Heart left ventricle (tissue), 16 donors: Measurements from ENCODE around the gene CAMTA1. TPM values are rescaled to one million over a fixed set of nuclear protein-coding genes. Genes with fewer than 3 reads are reported as not detected.

Source experiments
- ATAC-seq, 4 donors: fragments of 200-7000 bp; cut with Tn5 transposase; one replicate each; pipeline ENCODE4 v1.9.1; 2020 to 2022; ENCODE audit warnings: moderate library complexity in 4 of 4, mild to moderate bottlenecking in 3 of 4, moderate number of reproducible peaks in 1 of 4
- DNase-seq, 5 donors: peaks; one replicate each; pipeline ENCODE4 v3.0.0-alpha.2; 2020
- H3K27ac ChIP-seq, 12 donors: fragments of 200-600 bp; sonication (generic) in 4 of 12; one replicate each; pipeline versions ENCODE4 v1.5.0 to v1.8.0; 2016 to 2022; ENCODE audit warnings: mild to moderate bottlenecking in 2 of 12
- H3K27me3 ChIP-seq, 9 donors: fragments of 200-600 bp; sonication (generic) in 2 of 9; one replicate each; pipeline versions ENCODE4 v1.5.1 to v1.8.0; 2016 to 2022; ENCODE audit warnings: mild to moderate bottlenecking in 3 of 9
- H3K36me3 ChIP-seq, 9 donors: fragments of 200-600 bp; sonication (generic) in 2 of 9; one replicate each; pipeline versions ENCODE4 v1.5.0 to v1.8.0; 2018 to 2022; ENCODE audit warnings: mild to moderate bottlenecking in 2 of 9
- H3K4me1 ChIP-seq, 12 donors: fragments of 200-600 bp; sonication (generic) in 4 of 12; one replicate each; pipeline versions ENCODE4 v1.5.0 to v1.8.0; 2016 to 2022; ENCODE audit warnings: mild to moderate bottlenecking in 3 of 12
- H3K4me3 ChIP-seq, 12 donors: fragments of 200-600 bp; sonication (generic) in 4 of 12; one replicate each; pipeline versions ENCODE4 v1.5.0 to v1.8.0; 2017 to 2022; ENCODE audit warnings: mild to moderate bottlenecking in 9 of 12, moderate library complexity in 4 of 12
- H3K9me3 ChIP-seq, 12 donors: fragments of 200-600 bp; sonication (generic) in 4 of 12; one replicate each; pipeline versions ENCODE4 v1.5.0 to v1.8.0; 2016 to 2022; ENCODE audit warnings: mild to moderate bottlenecking in 1 of 12
- CTCF ChIP-seq, 12 donors: fragments of 200-600 bp; sonication (generic) in 4 of 12; IDR thresholded peaks; one replicate each; pipeline versions ENCODE4 v1.5.0 to v1.8.0; 2018 to 2022; ENCODE audit warnings: antibody characterized with exemption in 12 of 12, mild to moderate bottlenecking in 5 of 12
- POLR2A ChIP-seq, 2 donors: fragments of 450-650 bp; IDR thresholded peaks; one replicate each; pipeline ENCODE4 v1.6.1; 2017; ENCODE audit warnings: antibody characterized with exemption in 2 of 2, mild to moderate bottlenecking in 2 of 2, moderate library complexity in 2 of 2
- WGBS, 4 donors: extraction: QIAGEN DNeasy Blood & Tissue Kit in 2 of 4; methylation state at CpG; one replicate each; pipeline versions ENCODE4 v1.1.5 to v1.1.7; 2013 to 2018; 5-methylcytosine and 5-hydroxymethylcytosine counted together
- intact Hi-C, 10 donors: fragments of 100-400 bp; cut with DNase I; formaldehyde crosslinking; loops; one replicate each; pipeline versions ENCODE4 v1.11.1 to v1.14.2; 2022
- polyA plus RNA-seq, 2 donors: library from polyadenylated mRNA; stranded (reverse); fragments of 200-250 nt; gene quantifications; one replicate each; pipeline ENCODE4 v1.2.3, GENCODE V29; 2013
- total RNA-seq, 9 donors: library from RNA; depleted of rRNA in 2 of 9; stranded (reverse); fragments of >200 nt in 2 of 9; fragmentation: NEBNext Ultra II Directional in 3 of 9; extraction: Animal tissue kit (Norgen Biotek cat#: 25700) in 3 of 9; gene quantifications; one replicate each; pipeline versions ENCODE4 v1.1.0 to v1.2.4, GENCODE V29; 2016 to 2023
- donor health status: ischemic (EF 13 %, LVEDD 7.1; RV severe dilation, severe dysfunction).
- donor health status: healthy with polysubstance abuse.
- donor health status: DM: no; HTN: yes; CAD: no.
- donor health status: DM: no; HTN: no; CAD: no.
- donor health status: ischemic (EF 25% LVEDD 6.9; RV normal size, moderate dysfunction).
- donor health status: ischemic (EF 25% LVEDD 5.7; RV mildly dilated, moderate dysfunction).
- donor health status: healthy.
- donor health status: DM: yes; HTN: yes; CAD: no.
- donor health status: ischemic (EF 35%, LVEDD 5.7; RV mildly dilated, moderate dysfunction).
- donor health status: nonischemic (EF 11% LVEDD 7.7; RV severe dilation, severe dysfunction).
- donor health status: DM: yes; HTN: yes; CAD: no.
- donor health status: PGD.
- donor health status: ischemic (EF 29% LVEDD 5.4; RV normal size, mild dysfunction).
- donor health status: nonischemic (EF 23%, LVEDD 6.1; RV moderate dilation, normal function).

Gene CAMTA1
- total and polyA plus RNA-seq, 11 donors, result 114 to 303 (median 137) TPM

- 86 to 91% (median 87%) methylated on average over 8 to 12 of the region's 12 CpGs for WGBS, 4 donors
- peak in 1 of 5 donors; percentile 20 for DNase-seq
- ATAC-seq, result no peak
- Histone ChIP-seq H3K4me3 (no peak overlapping the region), H3K4me1 (no peaks in the 10 kb centered on the region), H3K27ac (no peak overlapping the region), H3K27me3 (no peaks in the 10 kb centered on the region), H3K36me3 (no peaks in the 10 kb centered on the region), H3K9me3 (no peaks in the 10 kb centered on the region)
- TF ChIP-seq POLR2A (IDR thresholded peaks at IDR 0.05) (no peak), CTCF (IDR thresholded peaks at IDR 0.05) (no peak)
- intact Hi-C loops, result loop anchor here in 2 of 10 donors (5.0 to 10.0 kb wide), 2 partner anchors 97 to 99 kb away; no protein-coding TSS in a partner anchor
Measured at GRCh38 chr1:7564137-7564536, 778.9 kb downstream of the CAMTA1 start.

GRCh38 chr1:7565099-7565750 lies 780.0 kb downstream of the CAMTA1 start:
- ATAC-seq (peak in 1 of 4 donors; percentile 29), DNase-seq (peak in 2 of 5 donors; percentile 7 to 59)
- intact Hi-C loops, result loop anchor here in 1 of 10 donors (10.0 kb wide), 1 partner anchor 100 kb away; no protein-coding TSS in a partner anchor
- no peak overlapping the region for H3K4me3 ChIP-seq
- H3K27me3 ChIP-seq, result no peaks in the 10 kb centered on the region
- H3K4me1 ChIP-seq, result no peaks in the 10 kb centered on the region
- no peaks in the 10 kb centered on the region for H3K9me3 ChIP-seq
- H3K36me3 ChIP-seq, result no peaks in the 10 kb centered on the region
- WGBS, 4 donors, result 87 to 91% (median 88%) methylated on average over 6 to 10 of the region's 10 CpGs
- TF ChIP-seq POLR2A (IDR thresholded peaks at IDR 0.05) (no peak), CTCF (IDR thresholded peaks at IDR 0.05) (no peak)
- no peak overlapping the region for H3K27ac ChIP-seq

- no peak for ATAC-seq
- DNase-seq, result peak in 1 of 5 donors; percentile 9
- Histone ChIP-seq H3K4me3 (no peak overlapping the region), H3K4me1 (no peaks in the 10 kb centered on the region), H3K36me3 (no peaks in the 10 kb centered on the region), H3K9me3 (no peaks in the 10 kb centered on the region), H3K27me3 (no peaks in the 10 kb centered on the region), H3K27ac (no peak overlapping the region)
- no peak for TF ChIP-seq CTCF (IDR thresholded peaks at IDR 0.05)
- no peak for TF ChIP-seq POLR2A (IDR thresholded peaks at IDR 0.05)
- WGBS, 4 donors, result 83 to 88% (median 85%) methylated on average over 14 to 16 of the region's 16 CpGs
- intact Hi-C loops, result loop anchor here in 1 of 10 donors (10.0 kb wide), 1 partner anchor 102 kb away; no protein-coding TSS in a partner anchor
Measured at GRCh38 chr1:7566417-7567375, 781.4 kb downstream of the CAMTA1 start.

- Histone ChIP-seq H3K9me3 (no peaks in the 10 kb centered on the region), H3K27me3 (no peaks in the 10 kb centered on the region), H3K4me1 (no peaks in the 10 kb centered on the region), H3K4me3 (no peak overlapping the region), H3K36me3 (no peaks in the 10 kb centered on the region), H3K27ac (no peak overlapping the region)
- ATAC-seq, result no peak
- no peak for TF ChIP-seq POLR2A (IDR thresholded peaks at IDR 0.05)
- TF ChIP-seq CTCF (IDR thresholded peaks at IDR 0.05), result no peak
- peak in 2 of 5 donors; percentile 7 to 17 for DNase-seq
- WGBS, 4 donors, result 90 to 98% (median 96%) methylated on average over 3 of the region's 3 CpGs
- intact Hi-C loops, result loop anchor here in 1 of 10 donors (10.0 kb wide), 1 partner anchor 103 kb away; no protein-coding TSS in a partner anchor
Measured at GRCh38 chr1:7567376-7567775, 782.1 kb downstream of the CAMTA1 start.
